ENCODE data around the gene APEX1. TPM values are rescaled to one million over a fixed set of nuclear protein-coding genes. Genes with fewer than 3 reads are reported as not detected.

Gene APEX1
- total and polyA plus RNA-seq, 2 of the 8 experiments (the other 6 are each of a cell fraction or from before 2014, with no cell fraction given): 384 to 700 TPM

GRCh38 chr14:20468764-20469241 is 13.8 kb downstream of the APEX1 start (continued):
- TF ChIP-seq TEAD4 (IDR thresholded peaks at IDR 0.05; ENCODE audit: low read depth, low read length) (no peak), POU5F1 (IDR thresholded peaks at IDR 0.05; ENCODE audit: low read depth, low read length) (no peak), YY1 (IDR thresholded peaks at IDR 0.05; ENCODE audit: low read depth, low read length) (no peak), KDM4A (IDR thresholded peaks at IDR 0.05; ENCODE audit: low read depth, low read length, severe bottlenecking) (no peak), EGR1 (IDR thresholded peaks at IDR 0.05; ENCODE audit: borderline replicate concordance, low read depth, low read length) (no peak), CEBPB (IDR thresholded peaks at IDR 0.05; ENCODE audit: low read depth, low read length) (no peak), CREB1 (IDR thresholded peaks at IDR 0.05) (no peak)
